HUES6 (cell line): ENCODE results near the gene HNRNPUL2.
"Not testable (repeated sequence)": the region's sequence is repeated elsewhere in the genome, so short reads cannot be mapped to it uniquely, and the experiment has no call there.

Experiments used
- H3K27ac ChIP-seq: 2 replicates; pipeline ENCODE4 v1.7.0; 2013; ENCODE audit warnings: low read depth, mild to moderate bottlenecking, low read length, inconsistent platforms
- H3K27me3 ChIP-seq: 2 replicates; pipeline ENCODE4 v1.6.1; 2013; ENCODE audit warnings: low read length; ENCODE audit not compliant: control insufficient read depth, insufficient read depth
- H3K36me3 ChIP-seq: 2 replicates; pipeline ENCODE4 v1.6.1; 2013; ENCODE audit warnings: low read length; ENCODE audit not compliant: control insufficient read depth, insufficient read depth
- H3K4me1 ChIP-seq: 2 replicates; pipeline ENCODE4 v1.6.1; 2013; ENCODE audit warnings: low read length; ENCODE audit not compliant: control insufficient read depth, insufficient read depth
- H3K4me3 ChIP-seq: 2 replicates; pipeline ENCODE4 v1.5.1; 2013; ENCODE audit warnings: low read depth, low read length
- H3K9ac ChIP-seq: one replicate; pipeline ENCODE4 v1.6.1; 2013; ENCODE audit warnings: mild to moderate bottlenecking, low read length
- H3K9me3 ChIP-seq: 2 replicates; pipeline ENCODE4 v1.6.1; 2013; ENCODE audit warnings: low read depth, low read length; ENCODE audit not compliant: control insufficient read depth, insufficient read depth

HNRNPUL2 gene

GRCh38 chr11:62712276-62712812 is 14.9 kb downstream of the HNRNPUL2 start:
- no peaks in the 10 kb centered on the region for H3K9me3 ChIP-seq
- no peak overlapping the region for H3K27ac ChIP-seq
- H3K36me3 ChIP-seq, result peaks cover 65% of the 10 kb centered on the region

DNA sequence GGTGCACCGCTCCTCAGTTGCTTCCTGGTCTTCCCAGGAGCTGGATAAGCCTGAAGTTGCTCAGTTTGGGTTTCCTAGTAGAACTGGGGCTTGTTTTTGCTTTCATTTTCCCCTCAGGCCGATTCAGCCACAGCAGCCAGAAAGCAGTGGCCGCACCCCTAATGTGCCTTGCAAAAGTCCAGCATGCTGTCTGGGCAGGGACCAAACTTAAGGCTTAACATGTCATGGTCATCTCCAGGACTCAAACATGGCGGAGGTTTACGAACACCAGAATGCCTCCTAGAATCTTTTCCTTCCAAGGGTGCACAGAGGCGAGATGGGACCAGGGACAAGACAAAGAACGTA is 17.3 kb downstream of the HNRNPUL2 start:
- H3K9ac ChIP-seq, result peak overlapping the region; percentile 97
- H3K36me3 ChIP-seq, result peaks cover 46% of the 10 kb centered on the region
- H3K27me3 ChIP-seq, result no peaks in the 10 kb centered on the region
- peak overlapping the region; percentile 85 for H3K4me3 ChIP-seq
- H3K27ac ChIP-seq, result peak overlapping the region; percentile 96
- H3K4me1 ChIP-seq, result peaks cover 22% of the 10 kb centered on the region
- H3K9me3 ChIP-seq, result no peaks in the 10 kb centered on the region

More at GRCh38 chr11:62712276-62712812, 14.9 kb downstream of the HNRNPUL2 start:
- Histone ChIP-seq H3K27me3 (no peaks in the 10 kb centered on the region), H3K4me1 (peaks cover 16% of the 10 kb centered on the region), H3K4me3 (no peak overlapping the region), H3K9ac (no peak overlapping the region)

GRCh38 chr11:62709247-62710000 is 17.8 kb downstream of the HNRNPUL2 start:
- Histone ChIP-seq H3K36me3 (peaks cover 42% of the 10 kb centered on the region), H3K4me1 (peaks cover 22% of the 10 kb centered on the region), H3K9ac (peak overlapping the region; percentile 97), H3K9me3 (no peaks in the 10 kb centered on the region), H3K27me3 (no peaks in the 10 kb centered on the region), H3K27ac (peak overlapping the region; percentile 96), H3K4me3 (peak overlapping the region; percentile 85)

- Histone ChIP-seq H3K36me3 (peaks cover 37% of the 10 kb centered on the region), H3K4me3 (peak overlapping the region; percentile 85), H3K4me1 (peaks cover 22% of the 10 kb centered on the region)
Measured at GRCh38 chr11:62708793-62709192, 18.5 kb downstream of the HNRNPUL2 start.

GRCh38 chr11:62708392-62708791 is 18.9 kb downstream of the HNRNPUL2 start:
- peak overlapping the region; percentile 85 for H3K4me3 ChIP-seq
- H3K4me1 ChIP-seq, result peaks cover 22% of the 10 kb centered on the region
- no peak overlapping the region for H3K27ac ChIP-seq
- peaks cover 33% of the 10 kb centered on the region for H3K36me3 ChIP-seq
- H3K27me3 ChIP-seq, result no peaks in the 10 kb centered on the region
- H3K9ac ChIP-seq, result peak overlapping the region; percentile 86
- no peaks in the 10 kb centered on the region for H3K9me3 ChIP-seq

More at GRCh38 chr11:62708793-62709192, 18.5 kb downstream of the HNRNPUL2 start:
- no peaks in the 10 kb centered on the region for H3K9me3 ChIP-seq
- H3K27me3 ChIP-seq, result no peaks in the 10 kb centered on the region
- H3K9ac ChIP-seq, result peak overlapping the region; percentile 86
- no peak overlapping the region for H3K27ac ChIP-seq

DNA sequence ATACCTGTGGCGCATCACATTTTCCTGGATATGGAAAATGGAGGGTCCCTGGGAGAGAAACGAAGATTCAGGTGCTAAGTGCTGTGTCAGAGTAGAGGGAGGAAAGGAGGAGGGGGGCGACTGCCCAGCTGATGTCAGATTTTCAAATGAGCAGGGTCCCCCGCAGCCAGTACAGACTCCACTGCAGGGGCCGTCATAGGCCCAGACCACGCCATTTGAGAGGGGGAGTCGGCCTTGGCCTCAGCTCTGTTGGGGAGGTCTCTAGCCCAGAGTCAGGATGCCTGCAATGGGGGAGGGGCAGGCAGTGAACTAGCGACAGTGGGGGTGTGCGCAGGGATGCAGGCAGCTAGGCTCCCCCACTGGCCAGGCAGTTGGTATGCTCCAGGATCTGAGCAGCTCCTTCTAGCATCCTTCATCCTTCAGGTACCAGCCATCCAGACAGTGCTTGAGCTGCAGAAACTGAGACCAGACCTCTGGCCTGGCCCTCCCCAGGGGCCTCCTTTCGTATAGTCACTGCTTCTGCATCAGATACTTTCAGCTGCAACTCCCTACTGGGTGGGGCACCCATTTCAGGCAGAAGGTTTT is 19.9 kb downstream of the HNRNPUL2 start, which contains the start of the genes BSCL2 and GNG3:
BSCL2 (minus strand) TSS at position 148 of the 585 bp plus-strand sequence. CDS start 229 bp downstream, outside the sequence.
GNG3 (plus strand) TSS at position 400 of the 585 bp plus-strand sequence. CDS start 620 bp downstream, outside the sequence.
- no peaks in the 10 kb centered on the region for H3K9me3 ChIP-seq
- H3K4me3 ChIP-seq, result peak within 1 kb of the TSS; percentile 88
- H3K36me3 ChIP-seq, result peaks cover 26% of the 10 kb centered on the region
- peaks cover 22% of the 10 kb centered on the region for H3K4me1 ChIP-seq
- peak within 1 kb of the TSS; percentile 83 for H3K9ac ChIP-seq
- H3K27me3 ChIP-seq, result no peaks in the 10 kb centered on the region
- H3K27ac ChIP-seq, result peak within 1 kb of the TSS; percentile 29; the same call in 1 of the 2 replicates

DNA sequence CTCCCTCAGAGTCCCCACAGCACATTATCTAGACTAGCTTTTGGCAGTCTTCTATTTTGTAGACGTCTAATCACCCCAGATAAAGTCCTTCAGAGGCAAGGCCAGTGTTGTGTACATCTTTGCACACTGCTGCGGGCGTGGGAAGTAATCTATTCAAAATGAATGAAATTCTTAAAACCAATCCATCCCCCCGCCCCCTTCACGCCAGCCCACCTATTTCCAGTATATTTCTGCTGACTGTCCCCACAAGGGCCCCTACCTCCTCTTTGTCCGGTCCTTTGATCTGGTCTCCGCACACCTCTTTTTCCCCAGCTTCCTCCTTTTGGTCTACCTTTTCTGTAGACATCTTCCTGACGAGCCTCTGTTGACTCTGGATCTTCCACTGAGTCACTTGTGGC is 20.4 kb downstream of the HNRNPUL2 start:
- Histone ChIP-seq H3K9ac (peak overlapping the region; percentile 83), H3K27ac (peak overlapping the region; percentile 29; the same call in 1 of the 2 replicates), H3K4me3 (peak overlapping the region; percentile 88)

DNA sequence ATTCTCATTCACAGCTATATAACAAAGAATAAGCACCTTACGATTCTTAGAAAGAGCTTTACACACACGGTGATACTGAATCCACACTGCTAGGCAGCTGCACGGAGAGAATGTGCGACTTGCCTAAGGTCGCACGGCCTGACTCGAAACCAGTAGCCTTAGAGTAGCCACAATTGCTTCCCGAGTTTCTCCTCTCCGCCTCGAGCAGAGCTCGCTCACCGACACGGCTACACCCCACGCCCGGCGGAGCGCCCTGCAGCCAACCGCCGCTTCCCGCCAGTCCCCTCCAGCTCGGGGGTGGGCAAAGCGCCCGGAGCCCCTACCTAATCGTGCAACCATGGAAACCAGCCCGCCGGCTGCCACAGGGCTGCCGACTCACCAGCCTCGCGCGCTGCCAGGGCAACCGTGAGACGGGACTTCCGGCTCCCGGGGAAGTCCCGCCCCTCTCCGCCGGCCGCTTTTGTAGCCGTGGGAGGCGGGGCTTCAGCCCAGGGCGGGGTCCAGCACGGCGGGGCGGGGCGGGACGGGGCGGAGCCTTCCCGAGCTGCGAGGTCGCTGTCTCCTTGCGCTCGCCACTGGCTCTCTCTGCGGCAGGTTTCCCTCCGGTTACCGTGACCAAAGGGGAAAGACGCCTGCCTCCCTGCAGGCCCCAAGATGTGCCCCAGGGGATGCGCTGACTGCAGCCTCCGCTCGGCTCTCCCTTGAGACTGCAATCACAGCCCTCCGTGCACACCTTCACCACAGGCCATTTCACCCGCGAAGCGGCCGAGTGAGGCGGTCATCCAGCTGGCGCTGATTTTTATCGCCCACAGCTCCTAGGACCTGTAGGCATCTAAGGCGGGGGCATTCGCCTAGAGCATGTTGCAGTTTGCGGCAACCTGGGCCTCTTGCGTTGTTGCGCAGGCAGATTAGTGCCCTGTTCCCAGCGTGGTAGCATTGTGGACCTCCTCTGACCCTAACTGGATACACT is 21.1 kb downstream of the HNRNPUL2 start:
- H3K27me3 ChIP-seq, result no peaks in the 10 kb centered on the region
- H3K4me3 ChIP-seq, result peak overlapping the region; percentile 88
- peaks cover 22% of the 10 kb centered on the region for H3K4me1 ChIP-seq
- peak overlapping the region; percentile 83 for H3K9ac ChIP-seq
- no peaks in the 10 kb centered on the region for H3K9me3 ChIP-seq
- peak overlapping the region; percentile 62 for H3K27ac ChIP-seq
- H3K36me3 ChIP-seq, result peaks cover 27% of the 10 kb centered on the region

More for the DNA sequence above, 20.4 kb downstream of the HNRNPUL2 start:
- H3K27me3 ChIP-seq, result no peaks in the 10 kb centered on the region
- H3K36me3 ChIP-seq, result peaks cover 26% of the 10 kb centered on the region
- H3K4me1 ChIP-seq, result peaks cover 22% of the 10 kb centered on the region
- no peaks in the 10 kb centered on the region for H3K9me3 ChIP-seq

GRCh38 chr11:62705413-62705812 is 21.8 kb downstream of the HNRNPUL2 start:
- Histone ChIP-seq H3K27ac (no peak overlapping the region), H3K4me3 (peak overlapping the region; percentile 88)

DNA sequence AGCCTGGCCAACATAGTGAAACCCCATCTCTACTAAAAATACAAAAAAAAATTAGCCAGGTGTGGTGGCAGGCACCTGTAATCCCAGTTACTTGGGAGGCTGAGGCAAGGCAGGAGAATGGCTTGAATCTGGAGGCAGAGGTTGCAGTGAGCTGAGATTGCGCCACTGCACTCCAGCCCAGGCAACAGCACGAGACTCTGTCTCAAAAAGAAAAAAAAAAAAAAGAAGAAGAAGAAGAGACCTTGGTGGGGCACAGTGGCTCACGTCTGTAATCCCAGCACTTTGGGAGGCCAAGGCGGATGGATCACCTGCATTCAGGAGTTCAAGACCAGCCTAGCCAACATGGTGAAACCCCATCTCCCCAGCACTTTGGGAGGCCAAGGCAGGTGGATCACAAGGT is 23.3 kb downstream of the HNRNPUL2 start:
- peaks cover 15% of the 10 kb centered on the region for H3K4me1 ChIP-seq
- H3K9me3 ChIP-seq, H3K27ac ChIP-seq, H3K27me3 ChIP-seq, H3K4me3 ChIP-seq, H3K9ac ChIP-seq: not testable (repeated sequence)
- peaks cover 29% of the 10 kb centered on the region for H3K36me3 ChIP-seq

More at GRCh38 chr11:62705413-62705812, 21.8 kb downstream of the HNRNPUL2 start:
- H3K9me3 ChIP-seq, result no peaks in the 10 kb centered on the region
- H3K36me3 ChIP-seq, result peaks cover 29% of the 10 kb centered on the region
- H3K4me1 ChIP-seq, result peaks cover 20% of the 10 kb centered on the region
- peak overlapping the region; percentile 76 for H3K9ac ChIP-seq
- H3K27me3 ChIP-seq, result no peaks in the 10 kb centered on the region
